PC-9 (cell line): ENCODE measurements around the gene SLC8A2.

Source experiments
- EZH2 ChIP-seq: fragments of 200-600 bp; sonication (generic); IDR thresholded peaks from 2 replicates; pipeline ENCODE4 v1.8.0; 2017; ENCODE audit warnings: antibody characterized with exemption, low read depth
- TF ChIP-seq, protein P1 (sequence below): fragments of 200-600 bp; sonication (generic); conservative IDR thresholded peaks from 2 replicates; pipeline ENCODE4 v1.6.1; 2017; ENCODE audit warnings: mixed run types, antibody characterized with exemption, mild to moderate bottlenecking, moderate library complexity

DNA sequence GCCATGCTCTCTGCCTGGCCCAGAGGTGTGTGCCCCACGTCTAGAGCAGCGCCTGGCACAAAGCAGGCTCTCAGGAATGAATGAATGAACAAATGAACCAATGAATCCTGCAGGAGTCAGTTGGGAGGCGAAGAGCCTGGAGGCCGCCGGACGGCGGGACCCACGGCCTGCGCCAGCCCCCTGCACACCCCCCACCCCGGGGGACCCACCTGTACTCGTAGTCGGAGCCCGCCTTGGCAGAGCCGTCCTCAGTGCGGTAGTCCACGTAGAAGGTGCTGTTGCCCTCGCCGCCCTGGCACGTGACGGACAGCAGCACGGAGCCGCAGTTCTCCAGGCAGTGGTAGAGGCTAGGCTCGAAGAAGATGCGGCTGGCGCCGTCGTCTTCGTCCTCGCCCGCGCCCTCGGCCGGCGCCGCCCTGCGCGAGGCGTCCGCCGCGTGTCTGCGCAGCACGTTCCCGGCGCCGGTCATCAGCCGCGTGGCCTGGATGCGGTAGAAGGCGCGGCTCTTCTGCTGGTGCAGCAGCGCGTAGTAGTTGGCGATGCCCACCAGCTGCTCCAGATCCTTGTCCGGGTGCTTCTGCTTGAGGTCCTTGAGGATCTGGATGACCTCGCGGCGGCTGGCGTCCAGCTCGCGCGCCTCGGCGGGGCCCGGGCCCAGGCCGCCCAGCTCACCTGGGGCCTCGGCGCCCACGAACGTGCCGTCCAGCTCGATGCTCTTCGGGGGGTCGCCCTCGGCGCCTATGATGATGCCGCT, 14.8 kb downstream of the SLC8A2 start:
- TF ChIP-seq EZH2: no peak
- TF ChIP-seq, protein P1, sequence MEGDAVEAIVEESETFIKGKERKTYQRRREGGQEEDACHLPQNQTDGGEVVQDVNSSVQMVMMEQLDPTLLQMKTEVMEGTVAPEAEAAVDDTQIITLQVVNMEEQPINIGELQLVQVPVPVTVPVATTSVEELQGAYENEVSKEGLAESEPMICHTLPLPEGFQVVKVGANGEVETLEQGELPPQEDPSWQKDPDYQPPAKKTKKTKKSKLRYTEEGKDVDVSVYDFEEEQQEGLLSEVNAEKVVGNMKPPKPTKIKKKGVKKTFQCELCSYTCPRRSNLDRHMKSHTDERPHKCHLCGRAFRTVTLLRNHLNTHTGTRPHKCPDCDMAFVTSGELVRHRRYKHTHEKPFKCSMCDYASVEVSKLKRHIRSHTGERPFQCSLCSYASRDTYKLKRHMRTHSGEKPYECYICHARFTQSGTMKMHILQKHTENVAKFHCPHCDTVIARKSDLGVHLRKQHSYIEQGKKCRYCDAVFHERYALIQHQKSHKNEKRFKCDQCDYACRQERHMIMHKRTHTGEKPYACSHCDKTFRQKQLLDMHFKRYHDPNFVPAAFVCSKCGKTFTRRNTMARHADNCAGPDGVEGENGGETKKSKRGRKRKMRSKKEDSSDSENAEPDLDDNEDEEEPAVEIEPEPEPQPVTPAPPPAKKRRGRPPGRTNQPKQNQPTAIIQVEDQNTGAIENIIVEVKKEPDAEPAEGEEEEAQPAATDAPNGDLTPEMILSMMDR: no peak
